ENCODE data around the gene PTPN13.

GRCh38 chr4:86549163-86549788 lies 44.8 kb upstream of the PTPN13 start:
- no peak for TF ChIP-seq POLR2AphosphoS5 (IDR thresholded peaks at IDR 0.05)
- no peak for TF ChIP-seq CTCF (IDR thresholded peaks at IDR 0.05)
